Hepatocyte (in vitro differentiated cells): Measurements from ENCODE around the gene TPM3. TPM values are rescaled to one million over a fixed set of nuclear protein-coding genes. Genes with fewer than 3 reads are reported as not detected.
A peak's percentile ranks its signal among the peaks of the same experiment; 100 is the strongest.

Experiments
- DNase-seq: peaks from one replicate; pipeline ENCODE4 v3.0.0-alpha.2; 2016; ENCODE audit warnings: low spot score
- H2AFZ ChIP-seq: fragments of 200-600 bp; sonication (generic); 2 replicates; pipeline ENCODE4 v1.6.0; 2016; ENCODE audit warnings: antibody characterized with exemption, mild to moderate bottlenecking
- H3K27ac ChIP-seq: fragments of 200-600 bp; sonication (generic); 2 replicates; pipeline ENCODE4 v1.5.1; 2016; ENCODE audit warnings: mild to moderate bottlenecking
- H3K27me3 ChIP-seq: fragments of 200-600 bp; sonication (generic); 2 replicates; pipeline ENCODE4 v1.6.1; 2016
- H3K36me3 ChIP-seq: fragments of 200-600 bp; sonication (generic); replicated peaks from 2 replicates; pipeline ENCODE4 v1.5.1; 2016; ENCODE audit warnings: low read depth; ENCODE audit not compliant: insufficient read depth
- H3K4me1 ChIP-seq: fragments of 200-600 bp; sonication (generic); 2 replicates; pipeline ENCODE4 v1.5.1; 2016; ENCODE audit warnings: mild to moderate bottlenecking, moderate library complexity; ENCODE audit not compliant: insufficient read depth
- H3K4me2 ChIP-seq: fragments of 200-600 bp; sonication (generic); 2 replicates; pipeline ENCODE4 v1.6.0; 2016
- H3K4me3 ChIP-seq: fragments of 200-600 bp; sonication (generic); 2 replicates; pipeline ENCODE4 v1.5.1; 2016; ENCODE audit warnings: mild to moderate bottlenecking
- H3K79me2 ChIP-seq: fragments of 200-600 bp; sonication (generic); 2 replicates; pipeline ENCODE4 v1.6.0; 2017; ENCODE audit warnings: mild to moderate bottlenecking
- H3K9me2 ChIP-seq: fragments of 200-600 bp; sonication (generic); replicated peaks from 2 replicates; pipeline ENCODE4 v1.6.0; 2017; ENCODE audit warnings: mild to moderate bottlenecking; ENCODE audit not compliant: insufficient read depth
- H3K9me3 ChIP-seq: fragments of 200-600 bp; sonication (generic); 2 replicates; pipeline ENCODE4 v1.5.1; 2016; ENCODE audit warnings: low read depth, mild to moderate bottlenecking
- H4K20me1 ChIP-seq: fragments of 200-600 bp; sonication (generic); 2 replicates; pipeline ENCODE4 v1.6.0; 2016; ENCODE audit warnings: mild to moderate bottlenecking; ENCODE audit not compliant: insufficient read depth, poor library complexity, severe bottlenecking
- CTCF ChIP-seq: fragments of 200-600 bp; sonication (generic); IDR thresholded peaks from 2 replicates; pipeline ENCODE4 v1.5.1; 2016; ENCODE audit warnings: antibody characterized with exemption, mild to moderate bottlenecking; ENCODE audit not compliant: poor library complexity
- EZH2 ChIP-seq: fragments of 200-600 bp; sonication (generic); IDR thresholded peaks from 2 replicates; pipeline ENCODE4 v1.6.1; 2016; ENCODE audit warnings: antibody characterized with exemption, mild to moderate bottlenecking, borderline replicate concordance
- EZH2phosphoT487 ChIP-seq: fragments of 200-600 bp; sonication (generic); IDR thresholded peaks from one replicate; pipeline ENCODE4 v1.6.1; 2018; ENCODE audit warnings: antibody characterized with exemption, mild to moderate bottlenecking, low read depth, moderate library complexity; ENCODE audit not compliant: unreplicated experiment, severe bottlenecking
- WGBS: methylation state at CpG from one replicate; pipeline ENCODE4 v1.1.6; 2016; ENCODE audit warnings: low lambda C conversion rate; ENCODE audit errors: missing lambda C conversion rate; 5-methylcytosine and 5-hydroxymethylcytosine counted together
- polyA plus RNA-seq: library from polyadenylated mRNA; unstranded; fragments of >200 nt; fragmentation: Nextera tagmentation; extraction: Ambion mirVana; gene quantifications from 2 replicates; pipeline ENCODE4 v1.2.1, GENCODE V29; 2016
- total RNA-seq: library from RNA; depleted of rRNA; stranded (reverse); fragments of >200 nt; gene quantifications from 2 replicates; pipeline ENCODE4 v1.2.3, GENCODE V29; 2014

TPM3 gene
- total and polyA plus RNA-seq, 2 experiments from 2014 or later, result 321 to 440 TPM

- DNase-seq, result peak; percentile 98
- Histone ChIP-seq H4K20me1 (peaks cover 33% of the 10 kb centered on the region), H3K4me1 (peaks cover 30% of the 10 kb centered on the region), H3K9me2 (no peaks in the 10 kb centered on the region), H3K4me3 (peak overlapping the region; percentile 76), H3K79me2 (peaks cover 42% of the 10 kb centered on the region), H3K4me2 (peak overlapping the region; percentile 87), H3K9me3 (no peaks in the 10 kb centered on the region), H2AFZ (peak overlapping the region; percentile 76), H3K27ac (peak overlapping the region; percentile 96), H3K27me3 (no peaks in the 10 kb centered on the region), H3K36me3 (no peaks in the 10 kb centered on the region)
- WGBS, result 6% methylated on average over 41 of the region's 41 CpGs
- TF ChIP-seq CTCF (no peak), EZH2 (no peak), EZH2phosphoT487 (no peak)
These were observed 8.6 kb downstream of the TPM3 start for GRCh38 chr1:154183046-154183915.

- DNase-seq, result peak; percentile 83
- Histone ChIP-seq H3K4me2 (peak overlapping the region; percentile 87), H3K4me1 (peaks cover 38% of the 10 kb centered on the region), H3K36me3 (no peaks in the 10 kb centered on the region), H3K9me2 (no peaks in the 10 kb centered on the region), H3K27ac (peak overlapping the region; percentile 96), H4K20me1 (peaks cover 41% of the 10 kb centered on the region), H3K9me3 (no peaks in the 10 kb centered on the region), H3K79me2 (peaks cover 50% of the 10 kb centered on the region), H3K4me3 (peak overlapping the region; percentile 76), H3K27me3 (no peaks in the 10 kb centered on the region), H2AFZ (peak overlapping the region; percentile 48)
- 1% methylated on average over 31 of the region's 35 CpGs for WGBS
- TF ChIP-seq CTCF (no peak), EZH2 (no peak), EZH2phosphoT487 (no peak)
These were observed 9.4 kb downstream of the TPM3 start for GRCh38 chr1:154182344-154183045.

GRCh38 chr1:154181944-154182343 lies 10.0 kb downstream of the TPM3 start:
- H4K20me1 ChIP-seq, result peaks cover 46% of the 10 kb centered on the region
- no peaks in the 10 kb centered on the region for H3K36me3 ChIP-seq
- H3K9me2 ChIP-seq, result no peaks in the 10 kb centered on the region
- no peaks in the 10 kb centered on the region for H3K27me3 ChIP-seq
- H3K9me3 ChIP-seq, result no peaks in the 10 kb centered on the region
- no peak for TF ChIP-seq EZH2phosphoT487
- TF ChIP-seq CTCF, result no peak
- no peak for TF ChIP-seq EZH2
- peak overlapping the region; percentile 87 for H3K4me2 ChIP-seq
- H2AFZ ChIP-seq, result no peak overlapping the region
- H3K4me3 ChIP-seq, result peak overlapping the region; percentile 76
- DNase-seq, result no peak
- WGBS, result under 1% methylated on average over 6 of the region's 6 CpGs
- peaks cover 38% of the 10 kb centered on the region for H3K4me1 ChIP-seq
- H3K79me2 ChIP-seq, result peaks cover 56% of the 10 kb centered on the region
- H3K27ac ChIP-seq, result peak overlapping the region; percentile 96
